Sigmoid colon (tissue), 4 donors: ENCODE results near the gene KRTAP5-6.

Experiments
- CTCF ChIP-seq, 4 experiments: fragments of 450-650 bp in 3 of 4; fragments of 200-600 bp in 1 of 4; IDR thresholded peaks; one replicate each; pipeline ENCODE4 v1.5.1; 2016 to 2019; ENCODE audit warnings: antibody characterized with exemption in 4 of 4, mild to moderate bottlenecking in 3 of 4, moderate library complexity in 2 of 4
- EP300 ChIP-seq, 4 donors: sonication (generic); formaldehyde crosslinking; IDR thresholded peaks; one replicate each; pipeline ENCODE4 v1.6.1; 2017; ENCODE audit warnings: antibody characterized with exemption in 4 of 4

GRCh38 chr11:1728931-1729691 is 32.1 kb downstream of the KRTAP5-6 start:
- TF ChIP-seq EP300 (IDR thresholded peaks at IDR 0.05) = no peak
- no peak for TF ChIP-seq CTCF (IDR thresholded peaks at IDR 0.05)
